ENCODE measurements around the gene GPR171. TPM values are rescaled to one million over a fixed set of nuclear protein-coding genes. Genes with fewer than 3 reads are reported as not detected.
"Not testable (repeated sequence)": the region's sequence is repeated elsewhere in the genome, so short reads cannot be mapped to it uniquely, and the experiment has no call there.

Gene GPR171
- total and polyA plus RNA-seq, 2 experiments from 2014 or later = not detected

DNA sequence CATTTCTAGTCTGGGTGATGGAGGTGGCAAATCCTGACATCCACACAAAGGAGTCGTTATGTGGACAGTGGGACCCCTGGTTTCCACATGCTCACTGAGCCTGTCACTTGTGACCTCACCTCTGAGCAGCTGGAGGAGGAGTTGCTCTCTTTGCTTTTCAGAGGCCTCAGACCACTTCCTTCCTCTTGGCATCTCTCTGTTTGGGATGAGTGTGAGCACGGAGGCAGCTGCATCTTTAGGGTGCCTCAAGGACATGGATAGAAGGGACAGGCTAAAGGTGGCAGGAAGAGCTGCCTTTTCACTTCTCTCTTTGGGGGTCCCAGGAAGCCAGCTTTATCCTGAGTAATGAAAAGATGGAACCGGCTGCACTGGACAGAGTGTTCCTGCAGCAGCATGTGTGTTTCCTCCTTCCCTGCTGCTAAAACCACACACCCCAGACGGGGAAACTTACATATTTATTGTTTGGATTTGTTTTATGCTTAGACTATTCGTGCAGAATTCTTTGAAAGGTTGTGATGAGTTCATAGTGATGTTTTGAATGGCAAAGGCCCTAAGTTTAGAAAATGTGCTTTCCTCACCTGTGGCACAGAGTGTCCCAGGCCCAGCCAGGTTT, 31.8 kb downstream of the GPR171 start:
- Histone ChIP-seq H3F3A (ENCODE audit: insufficient read depth) (no peaks in the 10 kb centered on the region), H3K27me3 (replicated peaks; ENCODE audit: insufficient read depth) (no peaks in the 10 kb centered on the region), H3K9ac (no peak overlapping the region), H3K9me3 (ENCODE audit: low read depth) (no peaks in the 10 kb centered on the region), H3K4me3 (no peak overlapping the region), H3K4me1 (ENCODE audit: insufficient read depth) (no peaks in the 10 kb centered on the region), H3K79me2 (ENCODE audit: insufficient read depth) (no peaks in the 10 kb centered on the region), H2AFZ (no peak overlapping the region), H3K27ac (no peak overlapping the region), H3K4me2 (ENCODE audit: unreplicated experiment) (no peak overlapping the region), H3K9me2 (ENCODE audit: insufficient read depth) (no peaks in the 10 kb centered on the region), H4K20me1 (ENCODE audit: insufficient read depth) (no peaks in the 10 kb centered on the region), H3K36me3 (ENCODE audit: low read depth) (no peaks in the 10 kb centered on the region)
- in situ Hi-C loops (cut with MboI) = no loop called here
- WGBS, 2 experiments (ENCODE audit: low coverage in 1 of 2, low lambda C conversion rate in 2 of 2, missing lambda C conversion rate in 2 of 2) = 80 to 89% methylated on average over 5 of the region's 5 CpGs
- TF ChIP-seq EZH2phosphoT487 (IDR thresholded peaks at IDR 0.05; ENCODE audit: insufficient read depth, low read depth) (no peak), EZH2 (IDR thresholded peaks at IDR 0.05; ENCODE audit: insufficient read depth, poor library complexity, severe bottlenecking) (no peak)
- DNase-seq = no peak

GRCh38 chr3:151169948-151170679, 32.9 kb downstream of the GPR171 start:
- not testable (repeated sequence) for H3K9me2 ChIP-seq (ENCODE audit: insufficient read depth); H3K79me2 ChIP-seq (ENCODE audit: insufficient read depth); H3K9ac ChIP-seq; H3K36me3 ChIP-seq (ENCODE audit: low read depth); H2AFZ ChIP-seq; H3K4me2 ChIP-seq (ENCODE audit: unreplicated experiment); H3K4me3 ChIP-seq; H4K20me1 ChIP-seq (ENCODE audit: insufficient read depth); H3F3A ChIP-seq (ENCODE audit: insufficient read depth); H3K27me3 ChIP-seq (replicated peaks; ENCODE audit: insufficient read depth); H3K9me3 ChIP-seq (ENCODE audit: low read depth); H3K27ac ChIP-seq; H3K4me1 ChIP-seq (ENCODE audit: insufficient read depth)
- DNase-seq = peak; percentile 30
- in situ Hi-C loops (cut with MboI) = loop anchor here (5.0 to 10.0 kb wide), 2 partner anchors 55 to 107 kb away; partner anchors contain the start of gene P2RY14
- WGBS, 2 experiments (ENCODE audit: low coverage in 1 of 2, low lambda C conversion rate in 2 of 2, missing lambda C conversion rate in 2 of 2) = 83 to 85% methylated on average over 9 of the region's 9 CpGs

DNA sequence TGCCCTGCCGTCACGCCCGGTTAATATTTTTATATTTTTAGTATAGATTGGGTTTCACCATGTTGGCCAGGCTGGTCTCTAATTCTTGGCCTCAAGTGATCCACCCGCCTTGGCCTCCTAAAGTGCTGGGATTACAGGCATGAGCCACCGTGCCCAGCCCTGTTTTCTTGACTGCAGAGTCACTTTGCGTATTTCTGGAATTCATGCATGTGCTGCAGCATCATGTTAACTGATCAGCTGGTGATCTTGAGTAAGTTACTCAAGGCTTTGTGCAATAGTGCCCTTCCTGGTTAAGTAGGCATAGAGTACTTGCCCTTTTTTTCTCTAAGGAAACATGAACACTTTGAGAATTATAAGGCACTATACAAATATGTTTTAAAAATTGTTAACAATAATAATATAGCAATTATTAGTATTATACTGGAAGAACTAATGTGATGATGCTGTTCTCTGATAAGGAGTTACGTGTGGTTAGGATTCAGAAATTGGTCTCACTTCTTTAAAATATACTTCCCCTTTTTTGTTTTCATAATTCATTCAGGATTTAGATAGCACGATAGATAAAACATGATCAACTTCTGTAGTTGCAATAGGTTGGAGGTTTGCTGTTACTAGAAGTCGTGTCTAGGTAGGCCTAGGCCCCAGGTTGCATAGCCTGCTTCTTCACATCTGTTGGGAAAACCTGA, 33.6 kb downstream of the GPR171 start:
- peak; percentile 24 for DNase-seq

DNA sequence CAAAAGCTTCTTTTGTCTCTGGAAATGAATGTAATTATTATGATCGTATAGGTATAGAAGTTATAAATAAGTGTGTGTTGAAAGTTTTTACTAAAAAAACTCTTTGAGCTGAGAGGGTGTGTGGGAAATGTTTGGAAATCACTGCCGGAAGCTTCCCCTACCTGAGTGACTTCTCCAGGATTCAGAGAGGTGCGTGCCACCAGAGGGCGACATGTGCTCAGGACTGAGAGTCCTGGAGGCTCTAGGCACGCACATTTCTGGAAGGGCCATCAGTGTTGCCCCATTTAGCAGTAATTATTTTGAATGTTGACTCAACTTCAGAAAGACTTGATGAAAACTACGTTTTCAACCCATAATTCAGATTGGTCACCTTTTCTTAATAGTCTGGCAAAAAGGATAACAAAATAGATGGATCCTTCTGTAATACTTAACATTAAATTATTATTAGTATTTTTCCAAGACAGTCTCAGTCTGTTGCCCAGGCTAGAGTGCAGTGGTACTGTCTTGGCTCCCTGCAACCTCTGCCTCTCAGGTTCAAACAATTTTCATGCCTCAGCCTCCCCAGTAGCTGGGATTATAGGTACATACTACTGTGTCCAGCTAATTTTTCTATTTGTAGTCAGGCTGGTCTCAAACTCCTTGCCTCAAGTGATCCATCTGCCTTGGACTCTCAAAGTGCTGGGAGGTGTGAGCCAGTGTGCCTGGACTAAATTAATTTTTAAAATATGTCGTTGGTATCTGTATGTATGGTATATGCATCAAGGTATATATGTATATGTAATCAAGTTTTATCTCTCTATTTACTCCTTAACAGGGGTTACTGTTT, 34.5 kb downstream of the GPR171 start:
- Histone ChIP-seq H3K4me3 (no peak overlapping the region), H3K4me1 (ENCODE audit: insufficient read depth) (no peaks in the 10 kb centered on the region), H3K36me3 (ENCODE audit: low read depth) (no peaks in the 10 kb centered on the region), H3K4me2 (ENCODE audit: unreplicated experiment) (no peak overlapping the region), H3K79me2 (ENCODE audit: insufficient read depth) (no peaks in the 10 kb centered on the region), H3K27me3 (replicated peaks; ENCODE audit: insufficient read depth) (no peaks in the 10 kb centered on the region), H3K9ac (no peak overlapping the region), H3K27ac (no peak overlapping the region), H4K20me1 (ENCODE audit: insufficient read depth) (no peaks in the 10 kb centered on the region), H3F3A (ENCODE audit: insufficient read depth) (no peaks in the 10 kb centered on the region), H2AFZ (no peak overlapping the region), H3K9me3 (ENCODE audit: low read depth) (no peaks in the 10 kb centered on the region), H3K9me2 (ENCODE audit: insufficient read depth) (no peaks in the 10 kb centered on the region)
- DNase-seq = peak; percentile 83
- WGBS, 2 experiments (ENCODE audit: low coverage in 1 of 2, low lambda C conversion rate in 2 of 2, missing lambda C conversion rate in 2 of 2) = 7 to 10% methylated on average over 7 of the region's 7 CpGs
- in situ Hi-C loops (cut with MboI) = loop anchor here (5.0 to 10.0 kb wide), 2 partner anchors 56 to 109 kb away; partner anchors contain the start of gene P2RY14
- TF ChIP-seq EZH2phosphoT487 (IDR thresholded peaks at IDR 0.05; ENCODE audit: insufficient read depth, low read depth) = no peak
- no peak for TF ChIP-seq EZH2 (IDR thresholded peaks at IDR 0.05; ENCODE audit: insufficient read depth, poor library complexity, severe bottlenecking)

More for the DNA sequence above, 33.6 kb downstream of the GPR171 start:
- no peaks in the 10 kb centered on the region for H3K4me1 ChIP-seq (ENCODE audit: insufficient read depth)
- H3K27me3 ChIP-seq (replicated peaks; ENCODE audit: insufficient read depth) = no peaks in the 10 kb centered on the region
- H2AFZ ChIP-seq = no peak overlapping the region
- no peaks in the 10 kb centered on the region for H4K20me1 ChIP-seq (ENCODE audit: insufficient read depth)
- H3K4me2 ChIP-seq (ENCODE audit: unreplicated experiment) = no peak overlapping the region
- 95 to 96% methylated on average over 9 of the region's 9 CpGs for WGBS, 2 experiments (ENCODE audit: low coverage in 1 of 2, low lambda C conversion rate in 2 of 2, missing lambda C conversion rate in 2 of 2)
- in situ Hi-C loops (cut with MboI) = loop anchor here (5.0 to 10.0 kb wide), 2 partner anchors 55 to 108 kb away; partner anchors contain the start of gene P2RY14
- H3K9me2 ChIP-seq (ENCODE audit: insufficient read depth) = no peaks in the 10 kb centered on the region
- H3K79me2 ChIP-seq (ENCODE audit: insufficient read depth) = no peaks in the 10 kb centered on the region
- H3K36me3 ChIP-seq (ENCODE audit: low read depth) = no peaks in the 10 kb centered on the region
- H3K9me3 ChIP-seq (ENCODE audit: low read depth) = no peaks in the 10 kb centered on the region
- no peaks in the 10 kb centered on the region for H3F3A ChIP-seq (ENCODE audit: insufficient read depth)
- no peak overlapping the region for H3K27ac ChIP-seq
- TF ChIP-seq EZH2phosphoT487 (IDR thresholded peaks at IDR 0.05; ENCODE audit: insufficient read depth, low read depth) (no peak), EZH2 (IDR thresholded peaks at IDR 0.05; ENCODE audit: insufficient read depth, poor library complexity, severe bottlenecking) (no peak)
- no peak overlapping the region for H3K4me3 ChIP-seq
- no peak overlapping the region for H3K9ac ChIP-seq

All from GM23248 (cell line).